Coronary artery (tissue), 2 donors: ENCODE results near the gene TRABD2B.

Source experiments
- DNase-seq: peaks from one replicate; pipeline ENCODE4 v3.0.0-alpha.2; 2017; ENCODE audit warnings: low spot score
- H3K27ac ChIP-seq, 2 donors: fragments of 200-600 bp; sonication (generic); one replicate each; pipeline ENCODE4 v1.5.1; 2016 to 2019
- H3K4me3 ChIP-seq: fragments of 200-600 bp; sonication (generic); 2 replicates; pipeline ENCODE4 v1.5.1; 2016; ENCODE audit warnings: mild to moderate bottlenecking, moderate library complexity
- CTCF ChIP-seq: fragments of 200-600 bp; sonication (generic); IDR thresholded peaks from one replicate; pipeline ENCODE4 v1.5.1; 2019; ENCODE audit warnings: antibody characterized with exemption

TRABD2B gene

GRCh38 chr1:48028218-48029069 lies 31.3 kb upstream of the TRABD2B start:
- no peak for TF ChIP-seq CTCF
- Histone ChIP-seq H3K4me3 (no peak overlapping the region), H3K27ac (no peak overlapping the region)
- DNase-seq, result peak; percentile 52

GRCh38 chr1:48027533-48027835 lies 30.3 kb upstream of the TRABD2B start:
- no peak overlapping the region for H3K27ac ChIP-seq
- TF ChIP-seq CTCF, result no peak
- peak; percentile 36 for DNase-seq
- no peak overlapping the region for H3K4me3 ChIP-seq

- Histone ChIP-seq H3K27ac (no peak overlapping the region), H3K4me3 (no peak overlapping the region)
- no peak for TF ChIP-seq CTCF
- DNase-seq, result no peak
Observed at GRCh38 chr1:48026701-48027532, 29.7 kb upstream of the TRABD2B start.

GRCh38 chr1:48026275-48026674 lies 29.1 kb upstream of the TRABD2B start:
- DNase-seq, result no peak
- Histone ChIP-seq H3K27ac (no peak overlapping the region), H3K4me3 (no peak overlapping the region)
- no peak for TF ChIP-seq CTCF

- DNase-seq, result peak; percentile 31
- TF ChIP-seq CTCF, result no peak
- H3K4me3 ChIP-seq, result no peak overlapping the region
- no peak overlapping the region for H3K27ac ChIP-seq
Observed at GRCh38 chr1:48025076-48025475, 27.9 kb upstream of the TRABD2B start.

GRCh38 chr1:48023488-48023887 lies 26.3 kb upstream of the TRABD2B start:
- Histone ChIP-seq H3K27ac (no peak overlapping the region), H3K4me3 (no peak overlapping the region)
- TF ChIP-seq CTCF, result no peak
- peak; percentile 11 for DNase-seq
